Endothelial cell of umbilical vein (primary cell): ENCODE data around the gene SPG7. TPM values are rescaled to one million over a fixed set of nuclear protein-coding genes. Genes with fewer than 3 reads are reported as not detected.

Source experiments
- BruUV-seq: library from RNA; stranded (reverse); fragments of 400-500 nt; replicated peaks from 2 replicates; lab custom pipeline; 2021; lab: Mats Ljungman, UMichigan
- CTCF ChIA-PET: fragments of 300-600, 350-600 bp; sonication (Branson Sonifier 250); formaldehyde crosslinking; loops from one replicate; lab custom pipeline; 2021; ENCODE audit warnings: antibody characterized with exemption, inconsistent platforms; lab: Charles Lee
- POLR2A ChIA-PET: fragments of 300-600, 350-600 bp; sonication (Branson Sonifier 250); formaldehyde crosslinking; loops from one replicate; lab custom pipeline; 2021; ENCODE audit warnings: antibody characterized with exemption, inconsistent platforms; lab: Charles Lee
- DNase-seq: peaks from one replicate; pipeline ENCODE4 v3.0.0-alpha.2; 2011; ENCODE audit warnings: low read depth, low spot score
- FAIRE-seq: peaks from 2 replicates; lab custom pipeline; 2011; peaks lifted over from hg19 to GRCh38; lab: Jason Lieb, UNC
- H2AFZ ChIP-seq: 2 replicates; pipeline ENCODE4 v1.6.0; 2012; ENCODE audit warnings: low read depth, low read length, control low read depth, inconsistent platforms
- H3K27ac ChIP-seq: 2 replicates; pipeline ENCODE4 v1.5.1; 2011; ENCODE audit warnings: low read depth, mild to moderate bottlenecking, control low read depth, low read length, moderate library complexity; ENCODE audit not compliant: insufficient read depth
- H3K27me3 ChIP-seq, 2 experiments: 2 replicates each; pipeline versions ENCODE4 v1.6.0 to v1.6.1; 2011; ENCODE audit warnings: low read length in 2 of 2, mixed read lengths in 1 of 2; ENCODE audit not compliant: control insufficient read depth in 2 of 2, insufficient read depth in 2 of 2
- H3K36me3 ChIP-seq, 2 experiments: 2 replicates in 1 of 2; 3 replicates in 1 of 2; pipeline ENCODE4 v1.5.1; 2011; ENCODE audit warnings: low read length in 2 of 2, mild to moderate bottlenecking in 1 of 2, moderate library complexity in 1 of 2; ENCODE audit not compliant: control insufficient read depth in 2 of 2, insufficient read depth in 2 of 2; ENCODE audit errors: extremely low read depth in 1 of 2
- H3K4me1 ChIP-seq: 3 replicates; pipeline ENCODE4 v1.5.1; 2011; ENCODE audit warnings: mild to moderate bottlenecking, low read length; ENCODE audit not compliant: control insufficient read depth, insufficient read depth; ENCODE audit errors: extremely low read depth
- H3K4me2 ChIP-seq: 2 replicates; pipeline ENCODE4 v1.6.1; 2011; ENCODE audit warnings: low read length, control low read depth, mixed read lengths; ENCODE audit not compliant: insufficient read depth
- H3K4me3 ChIP-seq, 3 experiments: fragments of 200-600 bp in 1 of 3; sonication (generic), shearing (Covaris generic) in 1 of 3; replicated peaks in 1 of 3; 2 replicates each; pipeline ENCODE4 v1.5.1; 2011 to 2016; ENCODE audit warnings: control low read depth in 3 of 3, low read length in 3 of 3, mild to moderate bottlenecking in 2 of 3, inconsistent platforms in 1 of 3, low read depth in 1 of 3, moderate library complexity in 1 of 3; ENCODE audit not compliant: insufficient read depth in 1 of 3
- H3K79me2 ChIP-seq: 2 replicates; pipeline ENCODE4 v1.6.0; 2012; ENCODE audit warnings: low read length, inconsistent platforms; ENCODE audit not compliant: control insufficient read depth, insufficient read depth
- H3K9ac ChIP-seq: replicated peaks from 2 replicates; pipeline ENCODE3; 2011; ENCODE audit warnings: low read length, control low read depth; ENCODE audit not compliant: insufficient read depth; ENCODE audit errors: extremely low read depth
- H3K9me1 ChIP-seq: replicated peaks from 3 replicates; pipeline ENCODE4 v1.6.0; 2011; ENCODE audit warnings: mild to moderate bottlenecking, low read length; ENCODE audit not compliant: control insufficient read depth, insufficient read depth; ENCODE audit errors: extremely low read depth
- H3K9me3 ChIP-seq: replicated peaks from 2 replicates; pipeline ENCODE4 v1.5.1; 2012; ENCODE audit warnings: low read length, inconsistent platforms; ENCODE audit not compliant: control insufficient read depth, insufficient read depth
- H4K20me1 ChIP-seq: replicated peaks from 2 replicates; pipeline ENCODE3; 2011; ENCODE audit warnings: mild to moderate bottlenecking, low read length; ENCODE audit not compliant: control insufficient read depth, insufficient read depth; ENCODE audit errors: extremely low read depth
- EZH2 ChIP-seq: IDR thresholded peaks from 2 replicates; pipeline ENCODE4 v1.6.1; 2012; ENCODE audit warnings: borderline replicate concordance, low read depth, mild to moderate bottlenecking, moderate library complexity, low read length, inconsistent platforms; ENCODE audit not compliant: severe bottlenecking
- FOS ChIP-seq: IDR thresholded peaks from 2 replicates; pipeline ENCODE4 v1.6.1; 2011; ENCODE audit warnings: mild to moderate bottlenecking, low read length, moderate library complexity, borderline replicate concordance; ENCODE audit not compliant: insufficient read depth
- GATA2 ChIP-seq: IDR thresholded peaks from 2 replicates; pipeline ENCODE4 v1.7.0; 2011; ENCODE audit warnings: low read depth, mild to moderate bottlenecking, moderate library complexity, mixed read lengths, low read length; ENCODE audit not compliant: insufficient read length, insufficient read depth
- JUN ChIP-seq: IDR thresholded peaks from 2 replicates; pipeline ENCODE4 v1.6.1; 2011; ENCODE audit warnings: borderline replicate concordance, low read depth; ENCODE audit not compliant: insufficient read length, insufficient read depth
- MYC ChIP-seq: IDR thresholded peaks from one replicate; pipeline ENCODE4 v1.6.1; 2011; ENCODE audit warnings: mild to moderate bottlenecking, low read depth, low read length
- POLR2A ChIP-seq: IDR thresholded peaks from 2 replicates; pipeline ENCODE4 v1.6.1; 2012; ENCODE audit warnings: low read depth, mild to moderate bottlenecking, control low read depth, low read length
- POLR2AphosphoS5 ChIP-seq: IDR thresholded peaks from 2 replicates; pipeline ENCODE4 v1.6.1; 2012; ENCODE audit warnings: low read depth, mild to moderate bottlenecking, control low read depth, low read length, moderate library complexity; ENCODE audit not compliant: insufficient read depth
- dilution Hi-C: fragments of 300-500 bp; cut with MboI; formaldehyde crosslinking; loops from one replicate; pipeline ENCODE4 v1.15.0; 2019; ENCODE audit warnings: low sequenced_read_pairs; ENCODE audit not compliant: extremely low pct_ligation_motif_present
- intact Hi-C: fragments of 100-400 bp; cut with micrococcal nuclease; formaldehyde crosslinking; loops from one replicate; pipeline ENCODE4 v1.10.0; 2022
- polyA plus RNA-seq, 4 experiments: library from polyadenylated mRNA; depleted of rRNA in 3 of 4; stranded (reverse) in 3 of 4; unstranded in 1 of 4; fragments of >200 nt; gene quantifications; 2 replicates each; pipeline versions ENCODE4 v1.2.1 to v1.2.3, GENCODE V29; 2011 to 2012; ENCODE audit warnings: missing spikeins in 1 of 4
- total RNA-seq: library from RNA; stranded (reverse); gene quantifications from 2 replicates; pipeline ENCODE4 v1.2.3, GENCODE V29; 2021
- TF ChIP-seq, protein P1 (sequence below): IDR thresholded peaks from 2 replicates; pipeline ENCODE4 v1.6.1; 2011; ENCODE audit not compliant: insufficient read depth, insufficient read length
- TF ChIP-seq, protein P2 (sequence below), 2 donors: IDR thresholded peaks; 1 replicate in 1 of 2; 2 replicates in 1 of 2; pipeline ENCODE4 v1.5.1; 2011; ENCODE audit warnings: low read length in 2 of 2, mild to moderate bottlenecking in 2 of 2, moderate library complexity in 2 of 2, control low read depth in 1 of 2, inconsistent platforms in 1 of 2, low read depth in 1 of 2; ENCODE audit not compliant: insufficient read depth in 1 of 2; ENCODE audit errors: extremely low read depth in 1 of 2

Gene SPG7
- total and polyA plus RNA-seq, 2 donors (not counting 3 experiments of a cell fraction or from before 2014, with no cell fraction given): 90.2 to 146 TPM

DNA sequence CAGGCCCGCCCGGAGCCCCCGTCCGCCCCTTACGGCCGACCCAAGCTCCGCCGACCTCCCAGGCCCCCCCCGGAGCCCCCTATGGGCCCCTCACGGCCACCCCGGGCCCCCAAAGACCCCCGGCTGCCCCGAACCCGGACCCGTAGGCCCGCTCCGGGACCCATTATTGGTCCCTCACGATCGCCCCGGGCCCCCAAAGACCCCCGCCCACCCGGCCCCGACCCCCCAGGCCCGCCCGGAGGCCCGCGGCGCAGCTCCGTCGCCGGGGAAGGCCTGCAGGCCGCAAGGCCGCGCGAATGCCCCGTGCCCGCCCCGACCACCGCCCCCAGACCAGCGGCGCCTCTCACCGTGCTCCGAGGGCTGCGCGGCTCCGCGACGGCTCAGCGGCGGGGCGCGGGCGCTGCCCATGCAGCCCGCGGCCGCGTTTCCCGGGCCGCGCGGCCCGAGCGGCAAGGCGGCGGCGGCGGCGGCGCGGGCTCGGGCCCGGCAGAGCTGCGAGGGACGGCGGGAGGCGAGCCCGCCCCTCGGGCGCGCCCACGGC is 18.2 kb upstream of the SPG7 start:
- ChIA-PET POLR2A (no interaction called here), CTCF (interaction anchor here (1.2 to 2.8 kb wide), 4 partner anchors 15 to 79 kb away, joined by 3 to 11 read pairs (median 3); partner anchors contain the start of gene SPG7)
- H3K9me3 ChIP-seq: no peaks in the 10 kb centered on the region
- H3K27me3 ChIP-seq: no peaks in the 10 kb centered on the region
- BruUV-seq: no TSS peak
- DNase-seq: no peak
- intact Hi-C loops: loop anchor here (1.0 to 5.0 kb wide), 6 partner anchors 15 to 173 kb away; no protein-coding TSS in a partner anchor
- dilution Hi-C loops: no loop called here
- peaks cover 23% of the 10 kb centered on the region for H3K4me1 ChIP-seq
- no peak overlapping the region for H2AFZ ChIP-seq
- TF ChIP-seq MYC (no peak), FOS (no peak), POLR2AphosphoS5 (no peak), EZH2 (no peak), POLR2A (no peak), GATA2 (no peak), JUN (no peak)
- TF ChIP-seq, protein P1, sequence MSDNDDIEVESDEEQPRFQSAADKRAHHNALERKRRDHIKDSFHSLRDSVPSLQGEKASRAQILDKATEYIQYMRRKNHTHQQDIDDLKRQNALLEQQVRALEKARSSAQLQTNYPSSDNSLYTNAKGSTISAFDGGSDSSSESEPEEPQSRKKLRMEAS: no peak
- TF ChIP-seq, protein P2, sequence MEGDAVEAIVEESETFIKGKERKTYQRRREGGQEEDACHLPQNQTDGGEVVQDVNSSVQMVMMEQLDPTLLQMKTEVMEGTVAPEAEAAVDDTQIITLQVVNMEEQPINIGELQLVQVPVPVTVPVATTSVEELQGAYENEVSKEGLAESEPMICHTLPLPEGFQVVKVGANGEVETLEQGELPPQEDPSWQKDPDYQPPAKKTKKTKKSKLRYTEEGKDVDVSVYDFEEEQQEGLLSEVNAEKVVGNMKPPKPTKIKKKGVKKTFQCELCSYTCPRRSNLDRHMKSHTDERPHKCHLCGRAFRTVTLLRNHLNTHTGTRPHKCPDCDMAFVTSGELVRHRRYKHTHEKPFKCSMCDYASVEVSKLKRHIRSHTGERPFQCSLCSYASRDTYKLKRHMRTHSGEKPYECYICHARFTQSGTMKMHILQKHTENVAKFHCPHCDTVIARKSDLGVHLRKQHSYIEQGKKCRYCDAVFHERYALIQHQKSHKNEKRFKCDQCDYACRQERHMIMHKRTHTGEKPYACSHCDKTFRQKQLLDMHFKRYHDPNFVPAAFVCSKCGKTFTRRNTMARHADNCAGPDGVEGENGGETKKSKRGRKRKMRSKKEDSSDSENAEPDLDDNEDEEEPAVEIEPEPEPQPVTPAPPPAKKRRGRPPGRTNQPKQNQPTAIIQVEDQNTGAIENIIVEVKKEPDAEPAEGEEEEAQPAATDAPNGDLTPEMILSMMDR (IDR thresholded peaks at IDR 0.05; ENCODE audit: extremely low read depth in 1 of 2, insufficient read depth in 1 of 2, low read depth in 1 of 2, low read length in 2 of 2): no peak
- H4K20me1 ChIP-seq: peaks cover 4% of the 10 kb centered on the region
- H3K27ac ChIP-seq: no peak overlapping the region
- H3K36me3 ChIP-seq: peaks cover 0 to 2% of the 10 kb centered on the region in 2 experiments
- peaks cover 60% of the 10 kb centered on the region for H3K79me2 ChIP-seq
- H3K9me1 ChIP-seq: no peaks in the 10 kb centered on the region
- peak overlapping the region; percentile 3 for H3K9ac ChIP-seq
- FAIRE-seq: no peak
- peak overlapping the region in 1 of 3 experiments; percentile 83 for H3K4me3 ChIP-seq
- no peak overlapping the region for H3K4me2 ChIP-seq
